Immature natural killer cell (primary cell): Measurements from ENCODE around the gene MACROD2. TPM values are rescaled to one million over a fixed set of nuclear protein-coding genes. Genes with fewer than 3 reads are reported as not detected.

Experiments used
- DNase-seq, 3 donors: peaks; one replicate each; pipeline ENCODE4 v3.0.0; 2022; ENCODE audit warnings: mixed read lengths in 1 of 3
- H3K27ac Mint-ChIP-seq, 6 donors: one replicate each; pipeline ENCODE4 v1.8.0; 2020; ENCODE audit warnings: mixed read lengths in 6 of 6, mild to moderate bottlenecking in 5 of 6, inconsistent platforms in 4 of 6, moderate library complexity in 3 of 6
- H3K27me3 Mint-ChIP-seq, 3 donors: one replicate each; pipeline ENCODE4 v1.8.0; 2020 to 2021; ENCODE audit warnings: low read depth in 3 of 3, mild to moderate bottlenecking in 3 of 3, mixed read lengths in 3 of 3, moderate library complexity in 3 of 3, inconsistent platforms in 1 of 3
- H3K36me3 Mint-ChIP-seq, 3 donors: one replicate each; pipeline ENCODE4 v1.8.0; 2020; ENCODE audit warnings: mixed read lengths in 3 of 3, inconsistent platforms in 2 of 3, mild to moderate bottlenecking in 2 of 3
- H3K4me1 Mint-ChIP-seq, 2 donors: one replicate each; pipeline ENCODE4 v1.8.0; 2020; ENCODE audit warnings: inconsistent platforms in 2 of 2, mild to moderate bottlenecking in 2 of 2, mixed read lengths in 2 of 2, moderate library complexity in 1 of 2
- H3K4me3 Mint-ChIP-seq, 5 donors: one replicate each; pipeline ENCODE4 v1.8.0; 2020; ENCODE audit warnings: mild to moderate bottlenecking in 5 of 5, mixed read lengths in 5 of 5, inconsistent platforms in 3 of 5, moderate library complexity in 3 of 5
- H3K9me3 Mint-ChIP-seq, 6 donors: one replicate each; pipeline ENCODE4 v1.8.0; 2020; ENCODE audit warnings: mild to moderate bottlenecking in 6 of 6, mixed read lengths in 6 of 6, inconsistent platforms in 4 of 6, moderate library complexity in 3 of 6
- polyA plus RNA-seq, 3 donors: library from polyadenylated mRNA; unstranded; fragments of 300-500 nt; fragmentation: Illumina TruSeq; gene quantifications; one replicate each; pipeline ENCODE4 v1.2.3, GENCODE V29; 2021

The MACROD2 gene
- polyA plus RNA-seq, 3 donors from 2014 or later, result not detected

- peaks cover 0 to 5% (median under 1%) of the 10 kb centered on the region in 6 donors for H3K9me3 Mint-ChIP-seq
- H3K36me3 Mint-ChIP-seq, result no peaks in the 10 kb centered on the region
- DNase-seq, result no peak
- no peak overlapping the region for H3K27ac Mint-ChIP-seq
- no peak overlapping the region for H3K4me3 Mint-ChIP-seq
- H3K27me3 Mint-ChIP-seq, result peaks cover 0 to 6% (median 5%) of the 10 kb centered on the region in 3 donors
- H3K4me1 Mint-ChIP-seq, result peaks cover 18 to 26% of the 10 kb centered on the region in 2 donors
These were observed 1845.5 kb downstream of the MACROD2 start for GRCh38 chr20:15840636-15841301.

- Mint-ChIP-seq H3K4me3 (no peak overlapping the region), H3K36me3 (no peaks in the 10 kb centered on the region), H3K27me3 (peaks cover 0 to 6% (median 5%) of the 10 kb centered on the region in 3 donors), H3K9me3 (peaks cover 0 to 3% (median 0%) of the 10 kb centered on the region in 6 donors), H3K4me1 (peaks cover 2 to 5% of the 10 kb centered on the region in 2 donors), H3K27ac (no peak overlapping the region)
- DNase-seq, result no peak
These were observed 1847.6 kb downstream of the MACROD2 start for GRCh38 chr20:15842872-15843271.

GRCh38 chr20:15843777-15844176 is 1848.5 kb downstream of the MACROD2 start:
- no peak for DNase-seq
- no peaks in the 10 kb centered on the region for H3K4me1 Mint-ChIP-seq
- H3K27ac Mint-ChIP-seq, result no peak overlapping the region
- peaks cover 0 to 3% (median 0%) of the 10 kb centered on the region in 6 donors for H3K9me3 Mint-ChIP-seq
- H3K36me3 Mint-ChIP-seq, result no peaks in the 10 kb centered on the region
- peaks cover 0 to 6% (median 5%) of the 10 kb centered on the region in 3 donors for H3K27me3 Mint-ChIP-seq
- H3K4me3 Mint-ChIP-seq, result no peak overlapping the region

DNA sequence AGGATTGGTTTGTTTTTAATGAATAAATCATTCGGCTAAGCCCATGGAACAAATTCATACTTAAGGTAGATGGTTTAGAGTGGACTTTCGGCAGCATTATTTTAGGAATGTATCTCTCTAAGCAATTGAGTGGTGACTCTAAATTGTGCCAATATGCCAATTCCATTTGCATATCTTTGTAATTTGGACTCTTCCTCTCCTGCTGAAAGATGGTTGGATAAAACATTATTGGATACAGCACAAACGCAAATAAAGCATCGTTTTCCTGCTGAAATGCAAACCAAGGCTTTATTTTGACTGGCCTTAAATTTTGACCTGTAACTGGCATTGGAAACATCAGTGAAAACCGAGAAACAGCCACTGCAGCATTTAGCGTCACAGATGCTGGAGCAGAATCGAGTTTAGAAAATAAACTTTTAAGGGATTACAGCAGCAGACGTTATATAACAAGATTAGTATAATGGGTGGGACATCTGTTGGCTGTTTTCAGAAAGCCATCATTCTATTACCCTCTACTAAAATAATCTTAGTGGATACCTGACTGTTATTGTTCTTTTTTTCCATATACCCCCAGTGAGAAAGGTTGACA is 1852.0 kb downstream of the MACROD2 start:
- Mint-ChIP-seq H3K36me3 (no peaks in the 10 kb centered on the region), H3K4me1 (no peaks in the 10 kb centered on the region), H3K9me3 (peaks cover 0 to 4% (median 0%) of the 10 kb centered on the region in 6 donors), H3K27me3 (peaks cover 3 to 10% (median 4%) of the 10 kb centered on the region in 3 donors), H3K27ac (no peak overlapping the region), H3K4me3 (no peak overlapping the region)
- DNase-seq, result no peak

DNA sequence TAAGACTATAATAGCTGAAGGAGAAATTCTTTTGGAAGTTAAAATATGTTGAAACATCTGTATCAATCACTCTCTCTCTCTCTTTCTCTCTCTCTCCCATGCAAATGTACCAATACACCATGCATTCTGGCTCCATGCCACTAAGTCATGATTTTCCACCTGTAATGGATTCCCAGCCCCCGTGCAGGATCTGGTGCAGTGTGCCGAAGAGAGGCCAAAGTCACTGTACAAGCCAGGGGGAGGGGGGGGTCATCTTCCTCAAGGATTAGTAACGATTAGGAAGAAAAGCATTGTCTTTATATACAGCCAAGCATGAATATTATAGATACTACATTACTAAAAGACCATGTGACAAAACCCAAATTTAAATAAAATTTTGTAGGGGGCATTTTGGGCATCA is 1852.8 kb downstream of the MACROD2 start:
- Mint-ChIP-seq H3K27ac (peak overlapping the region in 1 of 6 donors; percentile 70), H3K36me3 (no peaks in the 10 kb centered on the region), H3K4me3 (no peak overlapping the region), H3K9me3 (peaks cover 0 to 4% (median 0%) of the 10 kb centered on the region in 6 donors), H3K27me3 (peaks cover 3 to 10% (median 4%) of the 10 kb centered on the region in 3 donors), H3K4me1 (no peaks in the 10 kb centered on the region)
- no peak for DNase-seq

DNA sequence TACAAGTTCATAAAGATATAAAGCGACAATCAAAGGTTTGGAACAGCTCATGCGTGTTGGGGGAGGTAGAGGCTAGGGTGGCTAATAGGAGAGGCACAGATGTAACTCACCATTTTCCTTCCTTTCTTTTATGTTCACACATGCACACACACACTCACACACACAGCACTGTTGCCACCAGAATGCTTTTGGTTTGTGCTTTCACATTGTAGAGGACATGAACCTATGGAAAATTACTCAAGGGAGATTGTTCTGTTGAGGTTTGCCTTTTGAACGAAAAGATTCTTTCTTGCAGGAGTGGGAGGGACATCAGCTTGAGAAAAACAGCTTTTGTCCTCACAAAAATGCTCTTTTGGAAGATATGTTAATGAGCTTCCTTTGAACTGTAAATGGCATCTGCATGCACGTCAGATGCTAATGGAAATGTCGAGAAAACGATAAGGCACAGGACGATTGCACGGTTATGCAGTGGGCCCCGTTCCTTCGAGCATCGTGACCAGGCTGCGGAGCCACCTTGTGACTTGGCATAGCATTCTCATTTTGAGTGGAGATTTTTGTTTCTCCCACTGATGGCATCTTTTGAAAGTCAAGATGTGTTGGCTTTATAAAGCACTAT is 1853.8 kb downstream of the MACROD2 start:
- Mint-ChIP-seq H3K9me3 (peaks cover 0 to 6% (median 0%) of the 10 kb centered on the region in 6 donors), H3K27me3 (peaks cover 3 to 10% (median 4%) of the 10 kb centered on the region in 3 donors), H3K4me3 (no peak overlapping the region), H3K27ac (no peak overlapping the region), H3K4me1 (no peaks in the 10 kb centered on the region), H3K36me3 (no peaks in the 10 kb centered on the region)
- no peak for DNase-seq

DNA sequence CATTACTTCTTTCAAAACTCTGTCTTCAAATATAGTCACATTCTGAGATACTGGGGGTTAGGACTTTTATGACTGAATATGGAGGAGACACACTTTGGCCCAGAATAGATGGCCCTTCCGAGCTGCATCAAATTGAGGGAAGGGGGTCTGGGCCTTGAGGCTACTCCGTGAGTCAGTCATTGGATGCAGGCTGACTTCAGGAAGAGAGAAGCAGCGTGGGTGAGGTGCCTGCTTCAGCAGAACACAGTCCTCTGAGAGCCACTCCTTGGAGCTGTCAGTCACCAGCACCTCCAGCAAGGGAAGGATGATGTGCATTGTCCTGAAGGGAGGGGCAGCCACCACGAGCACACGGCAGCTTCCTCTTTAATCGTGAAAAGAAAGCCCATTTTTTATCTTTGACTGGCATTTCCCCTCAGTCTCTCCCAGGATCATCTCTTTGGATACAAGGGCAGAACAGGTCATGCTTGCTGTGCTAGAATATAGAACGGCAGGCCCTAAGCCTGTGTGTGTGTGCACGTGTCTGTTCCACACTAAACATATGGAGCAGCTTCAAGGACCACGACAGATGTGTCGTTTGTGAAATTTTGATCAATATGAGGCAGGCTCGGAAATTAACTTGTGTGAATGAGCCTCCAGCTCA is 1856.4 kb downstream of the MACROD2 start:
- Mint-ChIP-seq H3K36me3 (no peaks in the 10 kb centered on the region), H3K27me3 (peaks cover 3 to 5% (median 4%) of the 10 kb centered on the region in 3 donors)

DNA sequence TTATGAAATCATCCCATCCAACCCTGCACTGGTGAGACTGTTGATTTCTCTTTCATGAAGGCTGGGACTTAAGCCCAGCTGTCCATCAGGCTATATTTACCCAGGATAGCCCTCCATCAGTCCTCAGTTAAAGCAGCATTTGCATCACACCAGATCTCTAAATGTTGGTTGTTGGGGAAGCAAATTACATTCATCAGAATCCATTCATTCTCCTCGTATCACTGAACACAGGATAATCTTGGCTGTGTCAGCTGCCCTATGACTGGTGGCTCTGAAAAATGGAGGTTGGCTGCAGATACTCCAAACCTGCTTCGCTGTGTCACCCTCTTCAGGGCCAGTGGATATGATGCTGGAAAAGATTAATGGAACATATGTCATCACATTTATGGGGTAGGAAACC is 1859.6 kb downstream of the MACROD2 start:
- H3K4me3 Mint-ChIP-seq, result no peak overlapping the region
- H3K4me1 Mint-ChIP-seq, result no peaks in the 10 kb centered on the region
- H3K9me3 Mint-ChIP-seq, result peaks cover 0 to 11% (median 0%) of the 10 kb centered on the region in 6 donors

More for the DNA sequence above, 1856.4 kb downstream of the MACROD2 start:
- Mint-ChIP-seq H3K9me3 (peaks cover 0 to 6% (median 0%) of the 10 kb centered on the region in 6 donors), H3K4me1 (no peaks in the 10 kb centered on the region), H3K27ac (no peak overlapping the region), H3K4me3 (no peak overlapping the region)
- DNase-seq, result no peak

GRCh38 chr20:15857173-15857784 is 1862.0 kb downstream of the MACROD2 start:
- no peaks in the 10 kb centered on the region for H3K36me3 Mint-ChIP-seq
- DNase-seq, result no peak
- no peaks in the 10 kb centered on the region for H3K4me1 Mint-ChIP-seq
- no peak overlapping the region for H3K27ac Mint-ChIP-seq
- H3K9me3 Mint-ChIP-seq, result peaks cover 0 to 7% (median 0%) of the 10 kb centered on the region in 6 donors
- H3K27me3 Mint-ChIP-seq, result no peaks in the 10 kb centered on the region
- H3K4me3 Mint-ChIP-seq, result no peak overlapping the region

More for the DNA sequence above, 1859.6 kb downstream of the MACROD2 start:
- Mint-ChIP-seq H3K27me3 (peaks cover 2 to 3% (median 2%) of the 10 kb centered on the region in 3 donors), H3K27ac (no peak overlapping the region), H3K36me3 (no peaks in the 10 kb centered on the region)
- DNase-seq, result no peak

- no peak overlapping the region for H3K27ac Mint-ChIP-seq
- no peak for DNase-seq
- no peaks in the 10 kb centered on the region for H3K27me3 Mint-ChIP-seq
- peaks cover 0 to 5% (median 0%) of the 10 kb centered on the region in 6 donors for H3K9me3 Mint-ChIP-seq
- no peaks in the 10 kb centered on the region for H3K4me1 Mint-ChIP-seq
- H3K36me3 Mint-ChIP-seq, result no peaks in the 10 kb centered on the region
- no peak overlapping the region for H3K4me3 Mint-ChIP-seq
These were observed 1863.7 kb downstream of the MACROD2 start for GRCh38 chr20:15859061-15859460.

GRCh38 chr20:15860850-15861249 is 1865.5 kb downstream of the MACROD2 start:
- no peak overlapping the region for H3K27ac Mint-ChIP-seq
- DNase-seq, result no peak
- H3K36me3 Mint-ChIP-seq, result no peaks in the 10 kb centered on the region
- no peaks in the 10 kb centered on the region for H3K27me3 Mint-ChIP-seq
- no peaks in the 10 kb centered on the region for H3K4me1 Mint-ChIP-seq
- H3K9me3 Mint-ChIP-seq, result peaks cover 0 to 5% (median 0%) of the 10 kb centered on the region in 6 donors
- H3K4me3 Mint-ChIP-seq, result no peak overlapping the region

- H3K4me1 Mint-ChIP-seq, result no peaks in the 10 kb centered on the region
These were observed 1866.9 kb downstream of the MACROD2 start for GRCh38 chr20:15862178-15862577.

GRCh38 chr20:15863735-15864134 is 1868.4 kb downstream of the MACROD2 start:
- Mint-ChIP-seq H3K4me3 (no peak overlapping the region), H3K36me3 (no peaks in the 10 kb centered on the region), H3K9me3 (peaks cover 0 to 4% (median 0%) of the 10 kb centered on the region in 6 donors), H3K4me1 (no peaks in the 10 kb centered on the region), H3K27ac (no peak overlapping the region), H3K27me3 (no peaks in the 10 kb centered on the region)
- no peak for DNase-seq

More at GRCh38 chr20:15862178-15862577, 1866.9 kb downstream of the MACROD2 start:
- DNase-seq, result no peak
- Mint-ChIP-seq H3K9me3 (no peaks in the 10 kb centered on the region), H3K36me3 (no peaks in the 10 kb centered on the region), H3K27me3 (no peaks in the 10 kb centered on the region), H3K27ac (no peak overlapping the region), H3K4me3 (no peak overlapping the region)
